GM18505 (cell line): Measurements from ENCODE around the gene GATAD2B.
"Not testable (repeated sequence)": the region's sequence is repeated elsewhere in the genome, so short reads cannot be mapped to it uniquely, and the experiment has no call there.

Source experiments
- ATAC-seq: cut with Tn5 transposase; IDR thresholded peaks from one replicate; pipeline ENCODE4 v1.9.1; 2021; ENCODE audit not compliant: unreplicated experiment
- POLR2A ChIP-seq: IDR thresholded peaks from 4 replicates; pipeline ENCODE4 v1.6.1; 2011; ENCODE audit warnings: borderline replicate concordance; ENCODE audit not compliant: insufficient read depth, insufficient read length; ENCODE audit errors: extremely low read depth

GATAD2B gene

GRCh38 chr1:153877112-153877511, 45.7 kb downstream of the GATAD2B start:
- no peak for ATAC-seq
- TF ChIP-seq POLR2A, result no peak

GRCh38 chr1:153872934-153873333, 49.8 kb downstream of the GATAD2B start:
- no peak for TF ChIP-seq POLR2A
- ATAC-seq, result no peak

GRCh38 chr1:153872331-153872730, 50.4 kb downstream of the GATAD2B start:
- TF ChIP-seq POLR2A, result no peak

GRCh38 chr1:153869486-153869885, 53.3 kb downstream of the GATAD2B start:
- no peak for TF ChIP-seq POLR2A
- ATAC-seq, result no peak

More at GRCh38 chr1:153872331-153872730, 50.4 kb downstream of the GATAD2B start:
- no peak for ATAC-seq

- no peak for TF ChIP-seq POLR2A
- ATAC-seq, result no peak
Measured at GRCh38 chr1:153866045-153866850, 56.5 kb downstream of the GATAD2B start.

GRCh38 chr1:153860285-153860684, 62.5 kb downstream of the GATAD2B start:
- ATAC-seq, result no peak
- no peak for TF ChIP-seq POLR2A

- TF ChIP-seq POLR2A, result no peak
- ATAC-seq, result no peak
Measured at GRCh38 chr1:153857505-153857904, 65.3 kb downstream of the GATAD2B start.

- no peak for ATAC-seq
- no peak for TF ChIP-seq POLR2A
Measured at GRCh38 chr1:153856763-153857162, 66.0 kb downstream of the GATAD2B start.

GRCh38 chr1:153852170-153852569, 70.6 kb downstream of the GATAD2B start:
- no peak for TF ChIP-seq POLR2A
- ATAC-seq, result no peak

GRCh38 chr1:153849487-153850185, 73.1 kb downstream of the GATAD2B start:
- TF ChIP-seq POLR2A, result no peak
- peak; percentile 74 for ATAC-seq

- no peak for TF ChIP-seq POLR2A
- no peak for ATAC-seq
Measured at GRCh38 chr1:153848805-153849204, 74.0 kb downstream of the GATAD2B start.

GRCh38 chr1:153845158-153845557, 77.6 kb downstream of the GATAD2B start:
- no peak for TF ChIP-seq POLR2A
- no peak for ATAC-seq

GRCh38 chr1:153844349-153844748, 78.4 kb downstream of the GATAD2B start:
- ATAC-seq, result not testable (repeated sequence)

GRCh38 chr1:153842006-153842471, 80.7 kb downstream of the GATAD2B start:
- ATAC-seq, result peak; percentile 73
- no peak for TF ChIP-seq POLR2A

- TF ChIP-seq POLR2A, result no peak
- ATAC-seq, result no peak
Measured at GRCh38 chr1:153841463-153841994, 81.2 kb downstream of the GATAD2B start.

- not testable (repeated sequence) for ATAC-seq
Measured at GRCh38 chr1:153840774-153841173, 82.0 kb downstream of the GATAD2B start.

GRCh38 chr1:153833968-153834367, 88.8 kb downstream of the GATAD2B start:
- ATAC-seq, result not testable (repeated sequence)
